ENCODE results near the gene NOM1.
"Not testable (repeated sequence)": the region's sequence is repeated elsewhere in the genome, so short reads cannot be mapped to it uniquely, and the experiment has no call there.

The NOM1 gene

DNA sequence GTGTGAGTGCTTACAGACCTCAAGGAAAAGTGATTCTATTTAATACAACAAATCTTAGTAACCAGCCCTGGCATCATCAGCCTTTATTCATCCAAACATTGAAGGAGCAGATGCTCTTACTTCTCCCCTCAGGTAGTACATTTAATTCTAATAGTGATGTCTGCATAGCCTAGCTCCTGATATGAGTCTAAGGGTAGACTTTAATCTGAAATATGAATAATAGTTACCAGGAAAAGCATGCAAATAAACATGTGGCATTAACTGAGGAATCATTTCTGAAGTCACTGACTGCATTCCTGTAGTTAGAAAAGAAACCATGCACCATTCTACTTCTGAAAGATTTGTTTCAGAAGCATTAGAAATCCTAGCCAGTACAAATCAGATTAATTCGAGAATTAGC lies 30.9 kb upstream of the NOM1 start:
- Histone ChIP-seq H3K4me1 (no peaks in the 10 kb centered on the region; the same call in 1 of the 2 replicates), H3K27me3 (no peaks in the 10 kb centered on the region), H3K36me3 (no peaks in the 10 kb centered on the region), H3K4me3 (ENCODE audit: low read depth, low read length) (no peak overlapping the region), H3K9me3 (peaks cover 3% of the 10 kb centered on the region; the same call in 1 of the 2 replicates)
- no peak for DNase-seq
- no peak for TF ChIP-seq CTCF (IDR thresholded peaks at IDR 0.05; ENCODE audit: low read depth, low read length)

- DNase-seq = no peak
- no peaks in the 10 kb centered on the region for H3K27me3 ChIP-seq
- no peak for TF ChIP-seq CTCF (IDR thresholded peaks at IDR 0.05; ENCODE audit: low read depth, low read length)
- peaks cover 3% of the 10 kb centered on the region; the same call in 1 of the 2 replicates for H3K9me3 ChIP-seq
- H3K4me3 ChIP-seq (ENCODE audit: low read depth, low read length) = no peak overlapping the region
- H3K4me1 ChIP-seq = no peaks in the 10 kb centered on the region; the same call in 1 of the 2 replicates
- no peaks in the 10 kb centered on the region for H3K36me3 ChIP-seq
These were observed 30.3 kb upstream of the NOM1 start for GRCh38 chr7:156919132-156919713.

GRCh38 chr7:156920076-156920475 lies 29.4 kb upstream of the NOM1 start:
- no peak for TF ChIP-seq CTCF (IDR thresholded peaks at IDR 0.05; ENCODE audit: low read depth, low read length)
- H3K4me1 ChIP-seq = no peaks in the 10 kb centered on the region; the same call in 1 of the 2 replicates
- no peak for DNase-seq
- H3K9me3 ChIP-seq = no peaks in the 10 kb centered on the region
- H3K27me3 ChIP-seq = no peaks in the 10 kb centered on the region
- H3K36me3 ChIP-seq = no peaks in the 10 kb centered on the region
- H3K4me3 ChIP-seq (ENCODE audit: low read depth, low read length) = no peak overlapping the region

DNA sequence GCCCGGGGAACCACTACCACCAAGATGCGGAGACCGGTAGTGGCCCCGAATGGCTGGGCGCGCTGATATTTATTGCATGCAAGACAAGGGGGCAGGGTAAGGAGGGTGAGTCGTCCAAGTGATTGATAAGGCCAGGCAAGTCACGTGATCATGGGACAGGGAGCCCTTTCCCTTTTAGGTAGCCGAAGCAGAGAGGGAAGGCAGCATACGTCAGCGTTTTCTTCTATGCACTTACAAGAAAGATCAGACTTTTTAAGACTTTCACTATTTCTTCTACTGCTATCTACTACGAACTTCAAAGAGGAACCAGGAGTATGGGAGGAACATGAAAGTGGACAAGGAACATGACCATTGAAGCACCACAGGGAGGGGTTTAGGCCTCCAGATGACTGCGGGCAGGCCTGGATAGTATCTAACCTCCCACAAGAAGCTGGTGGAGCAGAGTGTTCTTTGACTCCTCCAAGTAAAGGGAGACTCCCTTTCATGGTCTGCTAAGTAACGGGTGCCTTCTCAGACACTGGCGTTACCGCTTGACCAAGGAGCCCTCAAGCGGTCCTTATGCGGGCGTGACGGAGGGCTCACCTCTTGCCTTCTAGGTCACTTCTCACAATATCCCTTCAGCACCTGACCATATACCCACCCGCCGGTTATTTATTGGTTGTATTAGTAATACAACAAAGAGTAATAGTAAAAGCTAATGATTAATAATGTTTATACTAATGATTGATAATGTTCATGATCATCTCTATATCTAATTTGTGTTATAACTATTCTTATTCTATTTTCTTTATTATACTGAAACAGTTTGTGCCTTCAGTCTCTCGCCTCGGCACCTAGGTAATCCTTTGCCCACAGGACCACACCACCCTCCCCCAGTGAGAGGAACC lies 28.8 kb upstream of the NOM1 start:
- H3K4me1 ChIP-seq; H3K36me3 ChIP-seq; H3K4me3 ChIP-seq (ENCODE audit: low read depth, low read length); H3K27me3 ChIP-seq; H3K9me3 ChIP-seq; DNase-seq: not testable (repeated sequence)

DNA sequence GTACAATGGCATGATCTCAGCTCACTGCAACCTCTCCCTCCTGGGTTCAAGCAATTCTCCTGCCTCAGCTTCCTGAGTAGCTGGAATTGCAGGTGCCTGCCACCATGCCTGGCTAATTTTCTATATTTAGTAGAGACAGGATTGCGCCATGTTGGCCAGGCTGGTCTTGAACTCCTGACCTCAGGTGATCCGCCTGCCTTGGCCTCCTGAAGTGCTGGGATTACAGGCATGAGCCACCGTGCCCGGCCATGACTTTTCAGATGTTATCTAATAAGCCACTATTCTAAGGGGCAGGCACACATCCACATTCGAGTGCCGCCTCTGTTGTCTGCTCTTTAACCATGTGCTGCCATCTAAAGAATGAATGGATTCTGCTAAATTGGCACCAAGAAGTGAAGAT lies 27.2 kb upstream of the NOM1 start:
- DNase-seq; H3K4me3 ChIP-seq (ENCODE audit: low read depth, low read length); H3K27me3 ChIP-seq; H3K4me1 ChIP-seq; H3K36me3 ChIP-seq; H3K9me3 ChIP-seq: not testable (repeated sequence)

- H3K36me3 ChIP-seq; DNase-seq; H3K4me3 ChIP-seq (ENCODE audit: low read depth, low read length); H3K4me1 ChIP-seq; H3K9me3 ChIP-seq; H3K27me3 ChIP-seq: not testable (repeated sequence)
These were observed 23.7 kb upstream of the NOM1 start for GRCh38 chr7:156925821-156926220.

DNA sequence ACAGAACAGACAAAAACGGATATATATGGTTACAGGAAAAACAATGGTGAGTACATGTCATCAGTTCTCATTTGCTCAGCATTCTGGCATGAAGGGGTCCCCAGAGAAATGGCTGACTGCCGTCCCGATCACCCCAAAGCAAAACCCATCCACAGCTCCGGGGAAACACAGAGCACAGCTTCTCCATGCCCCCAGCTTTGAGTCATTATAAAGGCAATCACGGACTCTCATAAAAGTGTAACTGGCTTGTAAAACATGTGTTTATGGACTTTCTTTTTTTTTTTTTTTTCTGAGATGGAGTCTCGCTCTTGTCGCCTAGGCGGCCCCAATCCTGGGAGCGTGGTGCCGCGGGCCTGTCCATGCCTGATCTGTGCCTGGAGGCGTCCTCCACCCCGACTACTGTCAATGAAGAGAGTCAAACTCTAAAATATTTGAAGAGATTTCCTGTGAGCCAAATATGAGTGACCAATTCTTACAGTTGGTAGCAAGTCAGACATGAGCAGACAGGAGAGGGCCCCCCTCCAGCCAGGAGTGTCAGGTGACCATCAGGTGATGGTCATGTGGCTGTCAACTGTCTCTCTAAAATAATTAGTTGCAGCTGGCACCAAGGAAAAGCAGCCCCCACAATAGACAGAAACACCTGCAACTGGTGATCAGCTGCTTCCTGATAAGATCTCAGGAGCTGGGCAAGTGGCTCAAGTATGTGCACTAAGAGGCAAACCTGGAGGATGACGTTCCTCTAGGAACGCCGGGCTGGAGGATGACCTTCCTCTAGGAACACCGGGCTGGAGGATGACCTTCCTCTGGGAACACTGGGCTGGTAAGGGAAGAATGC lies 21.7 kb upstream of the NOM1 start:
- no peak for TF ChIP-seq CTCF (IDR thresholded peaks at IDR 0.05; ENCODE audit: low read depth, low read length)
- Histone ChIP-seq H3K27me3 (no peaks in the 10 kb centered on the region), H3K4me3 (ENCODE audit: low read depth, low read length) (no peak overlapping the region), H3K36me3 (no peaks in the 10 kb centered on the region), H3K4me1 (no peaks in the 10 kb centered on the region; the same call in none of the 2 replicates), H3K9me3 (no peaks in the 10 kb centered on the region)
- no peak for DNase-seq
